ENCODE data around the gene HNRNPF.
"Not testable (repeated sequence)": the region's sequence is repeated elsewhere in the genome, so short reads cannot be mapped to it uniquely, and the experiment has no call there.

The HNRNPF gene

GRCh38 chr10:43396928-43397624 lies 11.9 kb downstream of the HNRNPF start:
- peak; percentile 51 for DNase-seq (ENCODE audit: low read depth)

GRCh38 chr10:43396061-43396927 lies 12.7 kb downstream of the HNRNPF start:
- DNase-seq (ENCODE audit: low read depth), result peak; percentile 34

- no peak for DNase-seq (ENCODE audit: low read depth)
Measured at GRCh38 chr10:43395571-43396060, 13.4 kb downstream of the HNRNPF start.

GRCh38 chr10:43394868-43395267 lies 14.1 kb downstream of the HNRNPF start:
- no peak for DNase-seq (ENCODE audit: low read depth)

GRCh38 chr10:43393606-43394360 lies 15.2 kb downstream of the HNRNPF start:
- DNase-seq (ENCODE audit: low read depth), result no peak

- not testable (repeated sequence) for DNase-seq (ENCODE audit: low read depth)
Measured at GRCh38 chr10:43393186-43393585, 15.8 kb downstream of the HNRNPF start.

- no peak for DNase-seq (ENCODE audit: low read depth)
Measured at GRCh38 chr10:43392748-43393147, 16.2 kb downstream of the HNRNPF start.

GRCh38 chr10:43391496-43391895 lies 17.5 kb downstream of the HNRNPF start:
- DNase-seq (ENCODE audit: low read depth), result no peak

GRCh38 chr10:43390759-43391158 lies 18.2 kb downstream of the HNRNPF start:
- DNase-seq (ENCODE audit: low read depth), result no peak

- no peak for DNase-seq (ENCODE audit: low read depth)
Measured at GRCh38 chr10:43390333-43390732, 18.7 kb downstream of the HNRNPF start.

GRCh38 chr10:43389867-43390266 lies 19.1 kb downstream of the HNRNPF start:
- DNase-seq (ENCODE audit: low read depth), result no peak

- no peak for DNase-seq (ENCODE audit: low read depth)
Measured at GRCh38 chr10:43387678-43388032, 21.3 kb downstream of the HNRNPF start.

- no peak for DNase-seq (ENCODE audit: low read depth)
Measured at GRCh38 chr10:43386981-43387677, 21.9 kb downstream of the HNRNPF start.

- no peak for DNase-seq (ENCODE audit: low read depth)
Measured at GRCh38 chr10:43386549-43386948, 22.4 kb downstream of the HNRNPF start.

- no peak for DNase-seq (ENCODE audit: low read depth)
Measured at GRCh38 chr10:43385412-43386004, 23.5 kb downstream of the HNRNPF start.

GRCh38 chr10:43384252-43385221 lies 24.4 kb downstream of the HNRNPF start:
- no peak for DNase-seq (ENCODE audit: low read depth)

- no peak for DNase-seq (ENCODE audit: low read depth)
Measured at GRCh38 chr10:43383204-43383971, 25.6 kb downstream of the HNRNPF start.

- peak; percentile 75 for DNase-seq (ENCODE audit: low read depth)
Measured at GRCh38 chr10:43380610-43381222, 28.3 kb downstream of the HNRNPF start.

- DNase-seq (ENCODE audit: low read depth), result no peak
Measured at GRCh38 chr10:43377424-43377883, 31.5 kb downstream of the HNRNPF start.

All from fibroblast of the conjunctiva (primary cell).